HG03457 (cell line): ENCODE data around the gene IL17B.

ENCODE experiments used
- ATAC-seq: cut with Tn5 transposase; IDR thresholded peaks from one replicate; pipeline ENCODE4 v1.9.1; 2021; ENCODE audit warnings: moderate number of reproducible peaks; ENCODE audit not compliant: unreplicated experiment

The IL17B gene

DNA sequence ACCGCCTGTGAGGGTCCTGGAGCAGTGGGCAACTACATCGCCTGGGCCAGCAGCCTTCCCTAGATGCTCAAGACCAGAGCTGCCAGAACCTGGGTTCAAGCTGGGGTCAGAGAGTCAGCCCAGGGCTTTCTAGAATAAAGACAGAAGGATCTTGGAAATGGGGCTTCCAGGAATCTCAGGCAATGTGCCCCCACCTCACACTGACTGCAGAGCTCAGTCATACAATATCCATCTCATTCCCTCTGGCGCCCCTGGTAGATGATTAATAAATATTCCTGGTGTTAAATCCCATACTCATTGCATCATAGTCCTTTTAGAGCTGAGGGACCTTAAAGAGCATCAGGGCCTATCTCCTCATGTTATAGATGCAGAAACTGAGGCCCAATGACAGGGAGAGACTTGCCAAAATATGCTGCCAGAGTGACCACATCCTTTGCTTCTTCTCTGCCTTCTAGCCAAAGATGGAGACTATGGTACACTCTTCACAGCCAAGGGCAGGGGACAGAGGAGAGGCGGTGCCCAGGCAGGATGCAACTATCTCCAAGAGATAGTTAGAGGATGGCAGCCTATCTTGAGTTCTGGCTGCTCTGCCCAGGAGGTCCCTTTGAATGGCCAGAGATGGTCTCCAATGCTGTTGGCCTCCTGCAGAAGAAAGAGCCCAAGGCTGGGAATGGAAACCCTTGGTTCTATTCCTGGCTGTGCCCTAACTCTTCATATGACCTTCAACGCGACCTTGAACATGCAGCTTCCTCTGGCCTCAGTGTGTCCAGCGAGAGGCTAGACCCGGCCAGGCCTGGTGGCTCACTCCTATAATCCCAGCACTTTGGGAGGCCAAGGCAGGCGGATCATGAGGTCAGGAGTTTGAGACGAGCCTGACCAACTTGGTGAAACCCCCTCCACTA lies 36.2 kb upstream of the IL17B start:
- no peak for ATAC-seq

DNA sequence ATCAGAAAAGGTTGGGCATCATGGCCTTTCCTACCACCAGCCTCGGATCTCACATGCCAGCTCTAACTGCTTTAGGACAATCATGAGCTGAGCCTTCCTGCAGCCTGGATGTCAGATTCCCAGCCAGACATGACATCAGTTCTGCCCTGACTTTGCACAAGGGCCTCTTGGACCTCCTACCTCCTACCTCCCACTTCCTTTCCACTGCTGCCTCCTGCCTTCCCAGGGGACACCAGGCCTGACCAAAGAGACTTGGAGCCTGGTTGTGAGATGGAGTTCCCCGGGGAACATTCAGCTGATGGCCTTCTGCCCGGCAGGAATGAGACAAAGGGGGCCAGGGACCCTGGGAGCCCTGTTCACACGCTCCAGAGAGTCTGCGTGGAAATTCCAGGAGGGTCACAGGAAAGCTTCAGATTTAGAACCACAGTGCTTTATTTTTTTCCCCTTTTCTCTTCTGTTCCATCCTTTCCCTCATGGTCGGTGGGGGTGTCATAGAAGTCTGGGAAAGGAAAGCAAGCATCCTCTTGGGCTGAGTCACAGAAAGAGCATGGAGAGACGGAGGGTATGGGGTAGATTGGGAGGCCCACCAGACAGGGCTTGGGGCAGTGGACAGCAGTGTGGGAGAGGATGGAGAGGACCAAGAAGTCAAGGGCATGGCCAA lies 35.4 kb upstream of the IL17B start:
- no peak for ATAC-seq

DNA sequence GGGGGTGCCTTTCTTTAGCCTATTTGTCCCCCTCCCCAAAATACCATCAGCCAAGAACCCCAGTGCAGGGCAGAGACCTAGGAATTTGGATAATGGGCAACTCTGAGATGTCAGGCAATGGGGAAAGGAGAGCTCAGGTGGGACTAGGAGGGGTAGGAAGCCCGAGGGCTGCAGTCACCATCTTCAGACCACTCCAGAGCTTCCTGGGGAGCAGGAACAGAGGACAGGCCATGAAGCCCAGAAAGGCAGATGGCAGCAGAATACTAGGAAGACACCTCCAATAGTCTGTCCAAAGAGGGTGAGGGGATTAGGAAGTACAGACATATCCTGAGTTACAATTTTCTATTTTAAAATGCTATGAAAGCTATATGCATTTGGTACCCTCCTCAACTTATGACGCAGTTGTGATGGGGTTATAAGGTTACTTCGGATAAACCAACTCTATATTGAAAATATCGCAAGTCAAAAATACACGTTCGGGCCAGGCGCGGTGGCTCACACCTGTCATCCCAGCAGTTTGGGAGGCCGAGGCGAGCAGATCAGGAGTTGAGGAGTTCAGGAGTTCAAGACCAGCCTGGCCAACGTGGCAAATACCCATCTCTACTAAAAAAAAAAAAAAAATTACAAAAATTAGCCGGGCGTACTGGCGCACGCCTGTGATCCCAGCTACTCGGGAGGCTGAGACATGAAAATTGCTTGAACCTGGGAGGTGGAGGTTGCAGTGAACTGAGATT lies 34.6 kb upstream of the IL17B start:
- no peak for ATAC-seq

DNA sequence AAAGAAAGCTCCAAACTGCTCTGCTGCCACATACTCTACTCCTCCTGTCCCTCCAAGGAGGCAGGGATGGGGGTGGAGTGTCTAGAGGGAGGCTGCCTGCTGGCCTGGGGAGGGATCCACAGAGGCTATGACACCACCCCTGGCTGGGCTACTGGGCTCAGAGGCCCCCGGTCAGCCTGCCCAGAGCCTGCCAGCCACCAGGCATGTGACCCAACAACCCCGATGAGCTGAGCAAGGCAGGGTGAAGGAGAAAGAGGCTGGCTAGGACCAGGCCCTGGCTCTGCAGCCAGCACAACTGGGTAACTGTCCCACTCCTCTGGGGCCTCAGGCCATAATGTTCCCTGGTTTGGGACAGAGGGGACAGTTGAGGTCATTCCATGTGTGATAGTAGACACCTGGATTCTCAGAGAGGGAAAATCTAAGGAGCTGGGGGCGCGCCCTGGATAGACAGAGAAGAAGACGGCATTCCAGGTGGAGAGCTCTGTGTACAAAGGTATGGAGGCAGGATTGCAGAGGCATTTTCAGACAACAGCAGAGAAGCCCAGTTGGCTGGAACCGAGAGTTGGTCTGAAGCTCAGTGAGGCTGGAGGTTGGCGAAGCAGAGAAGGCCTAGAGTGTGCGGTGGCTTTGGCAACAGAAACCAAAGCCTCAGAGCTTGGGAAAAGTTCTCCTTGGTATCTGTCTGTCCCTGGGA lies 33.8 kb upstream of the IL17B start:
- ATAC-seq, result no peak

DNA sequence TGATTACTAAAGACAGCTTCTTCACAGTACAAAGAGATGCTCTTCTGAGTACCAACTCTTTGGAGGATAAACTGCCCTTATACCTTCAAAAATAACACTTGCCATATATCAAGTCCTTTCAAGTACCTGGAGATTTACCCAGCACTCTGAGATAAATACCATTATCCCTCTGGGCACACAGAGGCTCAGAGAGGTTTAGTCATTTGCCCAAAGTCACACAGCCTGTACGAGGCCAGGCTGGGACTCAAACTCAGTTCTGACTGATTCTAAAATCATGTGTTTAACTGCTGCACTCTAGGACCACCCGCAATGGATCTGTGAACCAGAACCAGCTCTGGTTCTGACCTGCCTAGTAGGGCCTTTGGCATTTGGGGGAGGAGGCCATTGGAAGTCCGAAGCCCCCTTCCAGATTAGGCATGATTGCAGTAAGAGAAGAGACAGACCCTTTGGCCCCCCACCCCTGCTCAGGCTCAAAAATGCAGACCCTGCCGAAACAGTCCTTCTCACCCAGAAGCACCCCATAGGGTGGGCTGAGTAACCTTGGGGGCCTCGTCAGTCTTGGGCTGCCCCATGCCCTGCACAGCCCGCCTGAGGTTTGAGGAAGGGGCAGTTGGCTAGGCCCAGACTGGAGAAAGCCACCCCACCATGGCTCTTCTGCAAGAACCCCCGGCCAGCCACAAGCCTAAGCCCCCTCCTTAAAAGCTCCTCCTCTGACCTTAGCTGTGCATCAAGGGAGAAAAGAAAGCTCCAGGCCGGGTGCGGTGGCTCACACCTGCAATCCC lies 32.8 kb upstream of the IL17B start:
- ATAC-seq, result no peak

DNA sequence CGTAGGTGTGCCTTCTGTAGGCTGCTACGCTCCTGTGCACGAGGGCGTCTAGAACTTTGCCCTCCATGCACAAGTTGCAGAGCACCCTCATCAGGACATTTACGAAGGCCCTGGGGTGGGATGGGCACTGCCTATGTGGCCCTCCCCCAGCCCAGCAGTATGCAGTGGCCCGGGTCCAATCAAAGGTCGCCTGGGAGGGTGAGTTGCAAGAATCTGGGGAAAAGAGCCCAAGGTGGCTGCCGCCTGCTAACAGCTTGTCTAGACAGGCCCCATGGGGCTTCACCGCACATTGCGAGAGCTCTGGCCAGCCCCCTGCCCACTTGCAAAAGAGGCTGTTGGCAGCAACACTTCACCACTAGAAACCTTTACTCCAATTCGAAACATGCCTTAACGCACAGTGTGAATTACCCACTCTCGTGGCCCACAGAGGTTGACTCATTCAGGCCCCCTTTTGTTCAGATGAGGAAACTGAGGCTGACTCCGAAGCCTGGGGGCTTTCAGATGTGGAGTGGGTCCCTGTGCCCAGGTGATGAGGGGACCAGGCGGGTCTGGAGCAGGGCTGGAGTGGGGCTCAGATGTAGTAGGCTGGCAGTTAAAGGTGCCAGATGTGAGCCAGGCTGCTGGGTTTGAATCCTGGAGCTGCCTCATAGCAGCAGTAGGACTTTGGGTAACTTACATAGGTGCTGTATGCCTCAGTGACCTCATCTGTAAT lies 31.8 kb upstream of the IL17B start:
- ATAC-seq, result no peak

DNA sequence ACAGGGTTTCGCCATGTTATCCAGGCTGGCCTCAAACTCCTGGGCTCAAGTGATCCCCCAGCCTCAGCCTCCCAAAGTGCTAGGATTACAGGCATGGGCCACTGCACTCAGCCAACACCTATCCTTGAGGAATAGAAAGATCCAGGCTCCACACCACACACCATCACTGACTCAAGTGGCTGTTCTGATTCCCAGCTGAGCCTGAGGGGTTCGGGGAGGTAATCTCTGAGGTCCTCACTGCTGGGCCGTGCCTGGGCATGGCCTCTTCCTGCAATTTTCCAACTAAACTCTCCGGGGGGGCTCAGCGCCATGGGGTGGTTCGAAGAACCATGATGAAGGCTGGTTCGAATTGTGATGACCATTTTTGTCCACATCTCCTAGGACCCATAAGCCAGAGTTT lies 31.0 kb upstream of the IL17B start:
- ATAC-seq, result no peak

DNA sequence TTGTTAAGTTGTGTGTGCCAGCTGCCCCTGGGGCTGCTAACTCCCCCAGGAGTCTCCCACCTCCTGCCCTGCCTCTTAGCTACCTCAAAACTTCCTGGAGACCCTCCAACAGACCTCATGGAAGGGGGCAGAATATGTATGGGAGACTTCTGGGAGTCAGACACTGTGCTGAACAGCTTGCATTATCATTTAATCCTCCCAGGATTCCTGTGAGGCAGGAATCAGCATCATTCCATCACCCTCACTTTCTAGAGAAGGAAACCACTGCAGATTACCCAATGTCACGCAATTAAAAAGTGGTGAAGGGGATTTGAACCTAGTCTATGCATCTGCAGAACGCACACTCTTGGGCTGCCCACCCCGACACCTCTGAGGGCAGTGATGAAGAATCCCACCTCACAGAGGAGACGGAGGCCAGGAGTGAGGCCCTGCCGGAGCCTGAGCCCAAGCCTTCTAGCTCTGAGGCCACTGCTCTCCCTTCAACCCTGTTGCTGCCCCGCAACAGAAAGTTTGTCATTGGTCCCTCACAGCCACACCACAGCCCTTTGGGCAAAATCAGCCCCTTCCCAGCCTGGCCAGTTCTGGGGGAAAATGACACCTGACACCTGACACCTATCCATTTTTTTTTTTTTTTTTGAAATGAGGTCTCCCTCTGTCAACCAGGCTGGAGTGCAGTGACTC lies 30.3 kb upstream of the IL17B start:
- ATAC-seq, result no peak

DNA sequence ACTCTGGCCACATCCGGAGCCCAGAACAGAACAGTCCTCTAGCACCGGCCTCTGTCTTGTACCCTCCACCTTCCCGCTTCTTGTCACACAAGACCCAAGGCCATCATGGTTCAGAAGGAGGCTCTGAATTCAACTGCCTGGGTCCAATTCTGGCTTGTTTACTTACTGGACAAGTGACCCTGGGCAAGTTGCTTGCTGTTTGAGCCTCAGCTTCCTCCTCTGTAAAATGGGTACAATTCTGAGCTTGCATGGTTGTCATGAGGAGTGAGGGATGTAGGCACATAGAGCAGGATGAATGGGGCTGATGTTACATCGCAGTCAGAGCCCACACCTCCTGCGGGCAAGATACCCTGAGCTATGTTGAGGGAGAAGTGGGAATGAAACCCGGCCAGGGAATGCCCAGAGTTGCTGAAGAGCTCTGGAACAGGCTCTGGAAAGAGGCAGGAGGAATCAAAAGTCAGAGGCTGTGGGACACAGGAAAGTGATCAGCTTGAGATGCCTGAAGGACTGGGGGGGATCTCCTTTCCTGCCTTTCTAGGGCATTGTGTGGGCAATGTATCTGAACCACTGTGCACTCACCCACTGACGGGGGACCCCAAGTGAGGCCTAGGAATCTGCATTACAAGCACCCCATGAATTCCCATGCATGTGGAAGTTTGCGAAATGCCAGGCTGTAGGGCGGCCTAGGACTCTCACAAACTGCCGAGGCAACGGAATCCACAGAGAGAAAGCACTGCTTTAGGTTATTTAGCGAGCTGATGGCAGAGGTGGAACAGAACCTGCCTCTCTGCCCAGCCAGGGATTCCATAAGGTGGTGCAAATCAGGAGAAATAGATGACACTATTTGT lies 29.4 kb upstream of the IL17B start:
- no peak for ATAC-seq

DNA sequence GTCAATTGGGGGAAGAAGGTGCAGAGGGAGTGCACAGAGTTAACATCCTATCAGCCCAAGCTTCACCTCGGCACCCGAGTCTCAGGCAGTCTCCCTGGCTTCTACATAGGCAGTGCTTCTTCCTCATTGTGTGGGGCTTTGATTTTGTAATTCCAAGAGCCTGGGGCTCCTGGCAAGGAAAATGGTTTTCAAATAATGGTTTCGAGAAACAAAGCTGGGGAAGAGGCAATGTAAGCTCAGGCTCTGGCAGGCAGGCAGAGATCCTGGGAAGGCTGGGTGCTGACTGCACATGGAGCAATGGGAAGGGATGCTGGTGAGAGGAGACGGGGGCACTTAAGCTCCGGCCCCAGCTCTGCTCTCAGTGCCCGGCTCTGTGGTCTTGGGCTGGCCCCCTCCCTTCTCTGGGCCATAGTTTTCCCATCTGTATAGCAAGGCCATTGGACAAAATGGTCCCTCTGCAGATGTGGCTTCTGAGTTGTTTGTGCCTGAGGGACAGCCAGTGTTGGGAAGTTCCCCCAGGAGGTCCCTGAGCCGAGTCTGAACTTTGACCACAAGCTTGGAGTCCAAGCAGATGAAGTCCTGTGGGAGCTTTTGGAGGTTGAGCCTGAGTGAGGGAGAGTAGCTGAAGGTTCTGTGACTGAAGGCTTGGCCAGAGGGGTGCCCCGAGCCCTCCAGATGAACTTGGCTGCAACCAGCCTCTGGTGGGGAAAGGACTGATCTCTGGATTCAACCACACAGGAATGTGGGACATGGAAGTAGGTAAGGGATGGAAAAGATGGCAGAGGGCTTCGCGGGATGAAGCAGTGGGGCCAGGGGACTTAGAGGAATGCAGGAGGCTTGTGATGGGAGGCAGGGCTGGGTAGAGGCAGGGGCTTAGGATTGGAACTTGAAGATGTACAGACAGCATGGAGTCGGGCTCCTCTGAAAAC lies 28.5 kb upstream of the IL17B start:
- ATAC-seq, result no peak

DNA sequence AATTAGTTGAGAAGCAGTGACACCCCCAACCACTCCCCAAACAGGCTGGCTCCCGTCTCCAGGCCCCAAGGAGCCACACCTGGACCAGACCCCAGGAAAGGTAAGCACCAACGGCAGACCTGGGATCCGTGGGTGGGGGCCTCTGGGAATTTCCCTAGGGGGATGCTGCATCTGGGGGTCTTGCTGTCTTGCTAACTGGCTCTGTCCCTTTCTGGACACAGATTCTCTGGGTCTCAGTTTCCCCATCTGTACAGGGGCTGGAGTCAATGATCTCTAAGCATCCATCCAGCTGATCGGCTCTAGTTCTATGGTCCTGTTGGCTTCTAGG lies 27.9 kb upstream of the IL17B start:
- no peak for ATAC-seq

DNA sequence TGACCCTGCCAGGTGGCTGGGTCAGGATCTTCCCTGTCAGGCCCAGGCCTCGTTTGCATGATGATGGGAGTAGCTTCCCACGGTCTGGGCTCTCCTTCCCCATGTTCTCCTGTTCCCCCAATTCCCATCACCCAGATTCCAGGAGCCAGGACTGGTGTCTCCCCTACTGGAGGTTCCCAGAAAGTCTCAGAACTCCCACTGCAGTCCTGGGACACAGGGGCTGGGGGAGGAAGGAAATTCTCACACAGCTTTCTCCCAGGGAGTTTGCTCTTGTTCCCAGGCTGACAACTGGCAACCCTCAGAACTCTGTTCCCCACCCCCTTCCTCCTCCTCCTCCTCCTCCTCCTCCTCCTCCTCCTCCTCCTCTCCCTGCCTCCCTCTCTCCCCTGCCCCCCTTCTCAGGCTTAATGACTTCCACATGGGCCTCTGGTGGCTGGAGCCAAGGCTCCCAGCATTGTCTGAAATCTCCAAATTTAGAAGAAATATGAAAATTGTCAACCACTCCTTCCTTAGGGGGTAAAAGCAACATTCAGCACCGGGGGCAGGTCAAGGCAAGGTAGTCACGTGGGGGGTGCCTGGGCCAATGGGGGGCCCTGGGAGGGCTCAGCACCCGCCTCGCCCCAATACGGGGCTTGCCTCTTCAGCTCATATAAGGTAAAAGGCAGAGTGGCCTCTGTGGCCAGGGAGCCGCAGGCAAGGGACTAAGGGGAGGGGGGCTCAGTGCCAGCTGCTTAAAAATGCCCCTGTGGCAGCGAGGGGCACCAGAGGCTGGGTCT lies 27.3 kb upstream of the IL17B start:
- no peak for ATAC-seq

DNA sequence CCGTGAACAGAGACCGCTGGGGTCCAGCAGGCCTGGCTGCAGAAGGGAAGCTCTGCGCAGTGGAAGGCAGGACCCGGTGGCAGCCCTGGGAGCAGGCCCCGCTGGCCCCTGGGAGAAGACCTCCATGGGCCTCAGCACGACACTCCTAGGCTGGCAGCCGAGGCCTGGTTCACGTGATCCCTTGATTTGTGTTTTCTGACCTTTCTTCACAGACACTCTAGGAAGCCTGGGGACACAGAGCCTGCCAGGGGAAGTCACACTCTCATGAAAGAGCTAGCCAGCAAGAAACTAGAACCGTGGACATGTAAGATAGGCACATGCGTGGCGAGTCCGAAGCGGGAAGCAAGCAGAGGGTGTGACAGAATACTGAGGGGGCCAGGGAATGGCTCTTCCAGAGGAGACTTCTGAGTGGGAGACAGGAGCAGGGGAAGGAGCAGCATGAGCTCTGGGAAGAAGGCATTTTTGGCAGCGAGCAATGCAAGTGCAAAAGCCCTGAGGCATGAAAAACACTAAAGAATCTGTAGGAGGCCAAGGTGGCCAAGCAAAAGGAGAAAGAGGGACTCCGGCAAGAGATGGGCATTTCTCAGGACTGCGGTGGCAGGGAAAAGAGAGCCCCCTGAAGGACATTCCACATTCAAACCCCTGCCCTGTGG lies 26.6 kb upstream of the IL17B start:
- no peak for ATAC-seq

DNA sequence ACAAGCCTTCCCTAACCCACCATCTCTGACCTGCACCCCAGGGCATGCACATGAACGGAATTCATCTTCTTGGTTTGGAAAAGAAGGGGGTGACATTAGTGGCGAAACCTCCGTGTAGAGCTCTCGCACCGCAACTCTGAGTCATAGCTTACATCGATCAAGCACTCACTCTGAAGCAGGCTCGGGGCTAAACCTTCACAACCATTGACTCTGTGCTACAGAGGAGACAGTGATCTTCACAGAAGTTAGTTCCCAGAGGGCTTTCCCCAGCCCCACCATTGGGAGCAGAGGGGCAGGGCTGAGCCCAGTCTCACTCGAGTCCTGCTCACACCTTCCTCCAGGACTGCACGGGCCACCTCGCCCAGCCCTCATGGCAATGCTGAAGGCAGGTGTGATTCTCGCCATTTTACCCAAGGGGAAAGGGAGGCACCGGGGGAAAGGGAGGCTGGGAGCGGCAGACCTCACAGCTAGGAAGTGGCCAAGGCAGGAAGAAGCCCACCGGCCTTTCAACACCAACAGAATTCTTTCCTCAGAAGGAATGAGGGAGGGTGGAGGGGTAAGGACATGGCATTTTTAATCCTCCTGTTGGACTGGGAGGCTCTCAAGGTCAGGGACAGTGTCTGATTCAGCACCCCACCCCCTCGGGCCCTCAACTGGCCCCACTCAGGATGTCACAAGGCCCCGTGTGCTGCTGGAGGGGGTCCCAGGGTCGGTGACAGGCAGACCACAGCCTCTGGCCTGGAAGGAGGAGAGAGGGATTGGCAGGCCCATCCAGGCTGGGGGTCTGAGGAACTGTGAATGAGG lies 25.9 kb upstream of the IL17B start:
- ATAC-seq, result no peak
